ENCODE results near the gene TMEM236. TPM values are rescaled to one million over a fixed set of nuclear protein-coding genes. Genes with fewer than 3 reads are reported as not detected.
A peak's percentile ranks its signal among the peaks of the same experiment; 100 is the strongest.

TMEM236 gene
- polyA plus RNA-seq, 2 of the 4 experiments (the other 2 are of a cell fraction): 0.06 to 0.09 TPM

DNA sequence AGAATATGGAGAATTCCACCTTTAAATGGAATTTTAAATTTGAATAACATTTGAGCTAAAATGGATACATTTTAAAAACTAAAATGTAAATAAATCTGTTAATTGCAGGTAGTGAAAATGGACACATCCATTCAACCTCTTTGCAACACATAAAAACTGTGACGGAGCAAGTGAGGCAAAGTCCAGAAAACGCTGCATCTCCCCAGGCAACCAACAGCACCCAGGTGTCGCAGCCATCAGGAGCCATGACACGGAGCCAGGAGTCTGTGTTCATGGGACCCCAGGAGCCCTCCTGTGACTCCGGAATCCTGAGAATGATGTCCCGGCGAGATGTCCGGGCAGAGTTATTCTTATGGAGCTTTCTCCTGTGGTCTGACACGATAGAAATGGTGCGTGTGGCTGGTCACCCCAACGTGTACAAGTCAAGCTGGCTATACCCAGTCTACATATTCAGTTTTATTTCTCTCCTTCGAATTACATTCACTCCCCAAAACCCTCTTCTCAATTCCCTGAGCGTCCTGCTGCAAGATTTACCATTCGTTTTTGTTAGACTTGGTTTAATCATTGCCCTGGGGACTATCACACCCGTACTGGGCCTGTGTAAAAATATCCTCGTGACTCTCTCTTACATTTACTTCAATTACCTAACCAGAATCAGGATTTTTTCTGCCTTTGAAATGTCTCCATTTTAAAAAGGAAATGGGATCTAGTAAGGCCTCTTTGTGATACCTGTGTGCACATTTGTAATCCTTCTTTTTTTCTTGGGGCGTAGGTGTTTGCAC is 44.0 kb downstream of the TMEM236 start:
- Histone ChIP-seq H3K4me3 (no peak overlapping the region), H3K4me2 (no peak overlapping the region), H3K4me1 (peaks cover 42% of the 10 kb centered on the region), H3K9me3 (no peaks in the 10 kb centered on the region; the same call in 2 of the 3 replicates), H3K27ac (0 out of 6 replicates have a peak overlapping the region, but pooled peaks of 1 of the 2 experiments have one; percentile 5)
- 80% methylated on average over 17 of the region's 17 CpGs for WGBS (ENCODE audit: missing lambda C conversion rate)
- no peak for DNase-seq (ENCODE audit: low read depth in 1 of 2, low spot score in 1 of 2)
- no peak for FAIRE-seq
- ChIA-PET CTCF (interaction anchor here (0.5 to 1.9 kb wide), 5 partner anchors 7 to 76 kb away, joined by 3 to 5 read pairs (median 3); no protein-coding TSS in a partner anchor), POLR2A (interaction anchor here (0.5 to 1.4 kb wide), 2 partner anchors 31 to 152 kb away, joined by 3 to 5 read pairs; partner anchors contain the start of gene STAM)
- TF ChIP-seq MAFK (IDR thresholded peaks at IDR 0.05; ENCODE audit: partially characterized antibody) (no peak), BHLHE40 (IDR thresholded peaks at IDR 0.05; ENCODE audit: low read depth, low read length) (no peak), ESRRA (IDR thresholded peaks at IDR 0.05; ENCODE audit: borderline replicate concordance, low read length) (no peak), HOXB5 (CRISPR knock-in tag; IDR thresholded peaks at IDR 0.05) (no peak), FOXS1 (CRISPR knock-in tag; IDR thresholded peaks at IDR 0.05) (no peak)
- TF ChIP-seq, protein P1, sequence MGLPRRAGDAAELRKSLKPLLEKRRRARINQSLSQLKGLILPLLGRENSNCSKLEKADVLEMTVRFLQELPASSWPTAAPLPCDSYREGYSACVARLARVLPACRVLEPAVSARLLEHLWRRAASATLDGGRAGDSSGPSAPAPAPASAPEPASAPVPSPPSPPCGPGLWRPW (IDR thresholded peaks at IDR 0.05): no peak
- ATAC-seq: no peak

DNA sequence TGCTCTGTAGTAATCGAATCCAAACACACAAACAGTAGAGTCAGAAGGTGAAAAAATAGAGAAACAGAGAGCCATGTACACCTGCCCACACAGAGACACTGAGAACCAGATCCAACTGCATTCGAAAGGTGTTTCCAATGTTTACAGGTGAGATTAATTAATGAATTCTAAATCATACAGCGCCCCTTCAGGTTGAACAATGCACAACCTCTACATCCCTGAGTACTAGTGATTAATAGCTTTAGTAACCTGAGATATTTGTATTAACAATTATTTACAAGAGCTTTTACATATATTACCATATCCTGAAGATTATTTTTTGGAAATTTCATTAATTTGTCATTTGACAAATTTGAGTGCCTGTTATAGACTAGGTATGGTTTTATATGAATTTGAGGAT is 49.5 kb downstream of the TMEM236 start:
- no peak for DNase-seq (ENCODE audit: low read depth in 1 of 2, low spot score in 1 of 2)
- CTCF ChIA-PET: interaction anchor here (1.3 kb wide), 1 partner anchor 42 kb away, joined by 3 read pairs; no protein-coding TSS in a partner anchor

DNA sequence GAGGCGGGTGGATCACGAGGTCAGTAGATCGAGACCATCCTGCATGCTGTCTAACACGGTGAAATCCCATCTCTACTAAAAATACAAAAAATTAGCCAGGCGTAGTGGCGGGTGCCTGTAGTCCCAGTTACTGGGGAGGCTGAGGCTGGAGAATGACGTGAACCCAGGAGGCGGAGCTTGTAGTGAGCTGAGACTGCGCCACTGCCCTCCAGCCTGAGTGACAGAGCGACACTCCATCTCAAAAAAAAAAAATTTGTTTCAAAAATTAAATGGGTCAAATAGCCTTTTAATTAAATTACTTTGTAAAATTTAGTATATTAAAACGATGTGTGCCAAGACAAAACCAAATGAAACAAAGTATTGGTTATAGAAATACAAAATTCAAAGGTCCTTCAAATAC is 50.3 kb downstream of the TMEM236 start:
- 88% methylated on average over 11 of the region's 11 CpGs for WGBS (ENCODE audit: missing lambda C conversion rate)
- ATAC-seq (no peak), DNase-seq (ENCODE audit: low read depth in 1 of 2, low spot score in 1 of 2) (no peak), FAIRE-seq (no peak)
- no peak for TF ChIP-seq FOXS1 (CRISPR knock-in tag; IDR thresholded peaks at IDR 0.05)
- TF ChIP-seq, protein P2, sequence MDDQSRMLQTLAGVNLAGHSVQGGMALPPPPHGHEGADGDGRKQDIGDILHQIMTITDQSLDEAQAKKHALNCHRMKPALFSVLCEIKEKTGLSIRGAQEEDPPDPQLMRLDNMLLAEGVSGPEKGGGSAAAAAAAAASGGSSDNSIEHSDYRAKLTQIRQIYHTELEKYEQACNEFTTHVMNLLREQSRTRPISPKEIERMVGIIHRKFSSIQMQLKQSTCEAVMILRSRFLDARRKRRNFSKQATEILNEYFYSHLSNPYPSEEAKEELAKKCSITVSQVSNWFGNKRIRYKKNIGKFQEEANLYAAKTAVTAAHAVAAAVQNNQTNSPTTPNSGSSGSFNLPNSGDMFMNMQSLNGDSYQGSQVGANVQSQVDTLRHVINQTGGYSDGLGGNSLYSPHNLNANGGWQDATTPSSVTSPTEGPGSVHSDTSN (IDR thresholded peaks at IDR 0.05): no peak
- TF ChIP-seq KDM1A (IDR thresholded peaks at IDR 0.05; ENCODE audit: low read depth): no peak
- no peak for TF ChIP-seq MAZ (IDR thresholded peaks at IDR 0.05; ENCODE audit: borderline replicate concordance, low read depth, low read length)
- no peak for TF ChIP-seq PHF8 (IDR thresholded peaks at IDR 0.05; ENCODE audit: borderline replicate concordance, low read depth)
- Histone ChIP-seq H3K27ac (no peak overlapping the region), H3K9me3 (no peaks in the 10 kb centered on the region), H3K4me2 (no peak overlapping the region), H3K4me3 (no peak overlapping the region), H3K4me1 (peaks cover 9% of the 10 kb centered on the region; the same call in 1 of the 3 replicates)
- ChIA-PET POLR2A (no interaction called here), CTCF (no interaction called here)

More for the DNA sequence above, 49.5 kb downstream of the TMEM236 start:
- POLR2A ChIA-PET: no interaction called here
- no peak for ATAC-seq
- Histone ChIP-seq H3K4me1 (peaks cover 9% of the 10 kb centered on the region; the same call in 1 of the 3 replicates), H3K4me2 (no peak overlapping the region), H3K4me3 (no peak overlapping the region), H3K27ac (no peak overlapping the region), H3K9me3 (no peaks in the 10 kb centered on the region; the same call in 2 of the 3 replicates)
- WGBS (ENCODE audit: missing lambda C conversion rate): 62% methylated on average over 3 of the region's 3 CpGs
- TF ChIP-seq HOXA7 (CRISPR knock-in tag; IDR thresholded peaks at IDR 0.05) (no peak), RNF2 (IDR thresholded peaks at IDR 0.05; ENCODE audit: borderline replicate concordance, low read depth) (no peak), KDM1A (IDR thresholded peaks at IDR 0.05; ENCODE audit: low read depth) (no peak), RAD21 (conservative IDR thresholded peaks at IDR 0.05 in 1 of 2, IDR thresholded peaks at IDR 0.05 in 1 of 2) (no peak), MAZ (IDR thresholded peaks at IDR 0.05; ENCODE audit: borderline replicate concordance, low read depth, low read length) (no peak)
- TF ChIP-seq, protein P3, sequence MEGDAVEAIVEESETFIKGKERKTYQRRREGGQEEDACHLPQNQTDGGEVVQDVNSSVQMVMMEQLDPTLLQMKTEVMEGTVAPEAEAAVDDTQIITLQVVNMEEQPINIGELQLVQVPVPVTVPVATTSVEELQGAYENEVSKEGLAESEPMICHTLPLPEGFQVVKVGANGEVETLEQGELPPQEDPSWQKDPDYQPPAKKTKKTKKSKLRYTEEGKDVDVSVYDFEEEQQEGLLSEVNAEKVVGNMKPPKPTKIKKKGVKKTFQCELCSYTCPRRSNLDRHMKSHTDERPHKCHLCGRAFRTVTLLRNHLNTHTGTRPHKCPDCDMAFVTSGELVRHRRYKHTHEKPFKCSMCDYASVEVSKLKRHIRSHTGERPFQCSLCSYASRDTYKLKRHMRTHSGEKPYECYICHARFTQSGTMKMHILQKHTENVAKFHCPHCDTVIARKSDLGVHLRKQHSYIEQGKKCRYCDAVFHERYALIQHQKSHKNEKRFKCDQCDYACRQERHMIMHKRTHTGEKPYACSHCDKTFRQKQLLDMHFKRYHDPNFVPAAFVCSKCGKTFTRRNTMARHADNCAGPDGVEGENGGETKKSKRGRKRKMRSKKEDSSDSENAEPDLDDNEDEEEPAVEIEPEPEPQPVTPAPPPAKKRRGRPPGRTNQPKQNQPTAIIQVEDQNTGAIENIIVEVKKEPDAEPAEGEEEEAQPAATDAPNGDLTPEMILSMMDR (IDR thresholded peaks at IDR 0.05): 0 out of 3 replicates have a peak, but pooled peaks have one; percentile 16
- FAIRE-seq: no peak

Data from A549 (cell line).